OCI-LY7 (cell line): ENCODE measurements around the gene CCDC78. TPM values are rescaled to one million over a fixed set of nuclear protein-coding genes. Genes with fewer than 3 reads are reported as not detected.

Experiments used
- BruUV-seq: library from RNA; stranded (reverse); fragments of 400-500 nt; replicated peaks from 2 replicates; lab custom pipeline; 2021; lab: Mats Ljungman, UMichigan
- CTCF ChIA-PET: fragments of 300-600 bp; sonication (Branson Sonifier 250); formaldehyde crosslinking; loops from one replicate; lab custom pipeline; 2022; ENCODE audit warnings: antibody characterized with exemption; ENCODE audit not compliant: unreplicated experiment; lab: Charles Lee
- POLR2A ChIA-PET: fragments of 300-600 bp; sonication (Branson Sonifier 250); formaldehyde crosslinking; loops from one replicate; lab custom pipeline; 2022; ENCODE audit warnings: antibody characterized with exemption; lab: Charles Lee
- DNase-seq: peaks from one replicate; pipeline ENCODE4 v3.0.0-alpha.2; 2015; ENCODE audit warnings: low spot score
- H2AFZ ChIP-seq: fragments of 200-600 bp; sonication (generic), shearing (Covaris generic); 2 replicates; pipeline ENCODE4 v1.6.1; 2014; ENCODE audit warnings: mild to moderate bottlenecking, antibody characterized with exemption, low read length, moderate library complexity
- H3K27ac ChIP-seq: fragments of 200-600 bp; sonication (generic); 2 replicates; pipeline ENCODE4 v1.5.1; 2014; ENCODE audit warnings: mixed run types, low read depth, mild to moderate bottlenecking, moderate library complexity, low read length, inconsistent platforms; ENCODE audit not compliant: poor library complexity, severe bottlenecking
- H3K36me3 ChIP-seq: fragments of 200-600 bp; sonication (generic); 2 replicates; pipeline ENCODE4 v1.6.1; 2014; ENCODE audit warnings: mild to moderate bottlenecking, antibody characterized with exemption, low read length, moderate library complexity, mixed read lengths; ENCODE audit not compliant: insufficient read depth
- H3K4me1 ChIP-seq: fragments of 200-600 bp; sonication (generic); 2 replicates; pipeline ENCODE4 v1.5.1; 2014; ENCODE audit warnings: mild to moderate bottlenecking, low read length; ENCODE audit not compliant: insufficient read depth, poor library complexity, severe bottlenecking
- H3K4me2 ChIP-seq: fragments of 200-600 bp; sonication (generic); 2 replicates; pipeline ENCODE4 v1.6.1; 2014; ENCODE audit warnings: mild to moderate bottlenecking, low read length
- H3K4me3 ChIP-seq: fragments of 200-600 bp; sonication (generic); 2 replicates; pipeline ENCODE4 v1.5.1; 2014; ENCODE audit warnings: mild to moderate bottlenecking, low read depth, low read length; ENCODE audit not compliant: poor library complexity, severe bottlenecking
- H3K79me2 ChIP-seq: fragments of 200-600 bp; sonication (generic); 2 replicates; pipeline ENCODE4 v1.6.1; 2016; ENCODE audit warnings: low read depth, mild to moderate bottlenecking, low read length, moderate library complexity, mixed read lengths; ENCODE audit not compliant: insufficient read depth
- H3K9me2 ChIP-seq: fragments of 200-600 bp; sonication (generic); 2 replicates; pipeline ENCODE4 v1.6.1; 2016; ENCODE audit warnings: mild to moderate bottlenecking, low read length, mixed read lengths; ENCODE audit not compliant: insufficient read depth
- H3K9me3 ChIP-seq: fragments of 200-600 bp; sonication (generic); 2 replicates; pipeline ENCODE4 v1.6.1; 2014; ENCODE audit warnings: mild to moderate bottlenecking, mixed run types, low read length, mixed read lengths
- H4K20me1 ChIP-seq: fragments of 200-600 bp; sonication (generic); 2 replicates; pipeline ENCODE4 v1.6.1; 2014; ENCODE audit warnings: mild to moderate bottlenecking, antibody characterized with exemption, low read length, moderate library complexity, mixed read lengths; ENCODE audit not compliant: insufficient read depth
- CTCF ChIP-seq: fragments of 200-600 bp; sonication (generic); conservative IDR thresholded peaks from 2 replicates; pipeline ENCODE4 v1.5.1; 2014; ENCODE audit warnings: mild to moderate bottlenecking, antibody characterized with exemption, low read length, moderate library complexity, mixed read lengths
- EZH2phosphoT487 ChIP-seq: fragments of 200-600 bp; sonication (generic); IDR thresholded peaks from 2 replicates; pipeline ENCODE4 v1.6.1; 2018; ENCODE audit warnings: low read depth, borderline replicate concordance, mild to moderate bottlenecking, mixed run types, antibody characterized with exemption, low read length, moderate library complexity, mixed read lengths
- intact Hi-C: fragments of 100-400 bp; cut with micrococcal nuclease; formaldehyde crosslinking; loops from one replicate; pipeline ENCODE4 v1.10.0; 2022; ENCODE audit not compliant: unreplicated experiment
- total RNA-seq, 2 experiments: library from RNA; depleted of rRNA in 1 of 2; stranded (reverse); fragments of >200 nt in 1 of 2; shearing (Covaris generic) in 1 of 2; gene quantifications; 2 replicates each; pipeline ENCODE4 v1.2.3, GENCODE V29; 2014 to 2022

Gene CCDC78
- total RNA-seq, 2 experiments from 2014 or later = 25.8 to 57.9 TPM

GRCh38 chr16:698911-699671, 27.2 kb downstream of the CCDC78 start:
- intact Hi-C loops = no loop called here

GRCh38 chr16:695355-696089, 30.7 kb downstream of the CCDC78 start:
- BruUV-seq = no TSS peak
- Histone ChIP-seq H3K9me3 (no peaks in the 10 kb centered on the region), H2AFZ (no peak overlapping the region), H4K20me1 (no peaks in the 10 kb centered on the region), H3K79me2 (no peaks in the 10 kb centered on the region), H3K4me1 (peaks cover 14% of the 10 kb centered on the region), H3K4me3 (no peak overlapping the region), H3K36me3 (no peaks in the 10 kb centered on the region), H3K27ac (no peak overlapping the region), H3K9me2 (no peaks in the 10 kb centered on the region), H3K4me2 (peak overlapping the region; percentile 53; the same call in 1 of the 2 replicates)
- ChIA-PET POLR2A (no interaction called here), CTCF (no interaction called here)
- DNase-seq = no peak
- intact Hi-C loops = no loop called here
- TF ChIP-seq EZH2phosphoT487 = no peak
- no peak for TF ChIP-seq CTCF

More at GRCh38 chr16:698911-699671, 27.2 kb downstream of the CCDC78 start:
- no peaks in the 10 kb centered on the region for H4K20me1 ChIP-seq
- no peak overlapping the region for H3K4me2 ChIP-seq
- ChIA-PET CTCF (no interaction called here), POLR2A (no interaction called here)
- no peaks in the 10 kb centered on the region for H3K79me2 ChIP-seq
- H3K9me3 ChIP-seq = no peaks in the 10 kb centered on the region
- no peak overlapping the region for H3K27ac ChIP-seq
- H3K4me3 ChIP-seq = no peak overlapping the region
- no peaks in the 10 kb centered on the region for H3K36me3 ChIP-seq
- no peak overlapping the region for H2AFZ ChIP-seq
- no peak for DNase-seq
- no TSS peak for BruUV-seq
- H3K4me1 ChIP-seq = peaks cover 10% of the 10 kb centered on the region
- H3K9me2 ChIP-seq = no peaks in the 10 kb centered on the region
- TF ChIP-seq CTCF (no peak), EZH2phosphoT487 (no peak)
